GM23248 (cell line): ENCODE measurements around the gene WFDC5.

Experiments
- EZH2 ChIP-seq: fragments of 200-600 bp; sonication (generic); IDR thresholded peaks from 2 replicates; pipeline ENCODE4 v1.6.1; 2018; ENCODE audit warnings: antibody characterized with exemption, mild to moderate bottlenecking; ENCODE audit not compliant: insufficient read depth, poor library complexity, severe bottlenecking
- EZH2phosphoT487 ChIP-seq: fragments of 200-600 bp; sonication (generic); IDR thresholded peaks from 2 replicates; pipeline ENCODE4 v1.6.1; 2018; ENCODE audit warnings: antibody characterized with exemption, moderate library complexity, mild to moderate bottlenecking, low read depth; ENCODE audit not compliant: insufficient read depth

DNA sequence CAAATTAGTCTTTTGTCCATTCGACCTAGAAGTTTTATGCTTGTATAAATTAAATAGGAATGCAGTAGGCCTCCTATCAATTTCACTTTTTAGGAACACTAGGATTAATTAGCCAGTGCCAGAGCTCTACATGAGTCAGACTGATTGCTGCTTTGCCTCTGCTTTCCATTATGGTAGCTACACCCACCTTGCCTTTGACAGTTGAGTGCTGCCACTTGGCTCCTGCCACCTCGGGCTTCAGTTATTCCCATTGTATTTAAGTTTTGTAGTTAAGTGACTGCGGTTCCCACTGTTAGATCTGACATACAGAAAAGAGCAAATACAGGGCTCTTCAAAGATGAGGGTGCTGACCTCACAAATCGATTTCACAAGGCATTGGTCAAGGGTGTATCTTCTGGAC lies 25.9 kb upstream of the WFDC5 start:
- TF ChIP-seq EZH2 (no peak), EZH2phosphoT487 (no peak)
